ENCODE data around the gene KLF4. TPM values are rescaled to one million over a fixed set of nuclear protein-coding genes. Genes with fewer than 3 reads are reported as not detected.

The KLF4 gene
- total and polyA plus RNA-seq, 2 of the 13 experiments (the other 11 are each of a cell fraction or from before 2014, with no cell fraction given), result 0.20 to 0.37 TPM

DNA sequence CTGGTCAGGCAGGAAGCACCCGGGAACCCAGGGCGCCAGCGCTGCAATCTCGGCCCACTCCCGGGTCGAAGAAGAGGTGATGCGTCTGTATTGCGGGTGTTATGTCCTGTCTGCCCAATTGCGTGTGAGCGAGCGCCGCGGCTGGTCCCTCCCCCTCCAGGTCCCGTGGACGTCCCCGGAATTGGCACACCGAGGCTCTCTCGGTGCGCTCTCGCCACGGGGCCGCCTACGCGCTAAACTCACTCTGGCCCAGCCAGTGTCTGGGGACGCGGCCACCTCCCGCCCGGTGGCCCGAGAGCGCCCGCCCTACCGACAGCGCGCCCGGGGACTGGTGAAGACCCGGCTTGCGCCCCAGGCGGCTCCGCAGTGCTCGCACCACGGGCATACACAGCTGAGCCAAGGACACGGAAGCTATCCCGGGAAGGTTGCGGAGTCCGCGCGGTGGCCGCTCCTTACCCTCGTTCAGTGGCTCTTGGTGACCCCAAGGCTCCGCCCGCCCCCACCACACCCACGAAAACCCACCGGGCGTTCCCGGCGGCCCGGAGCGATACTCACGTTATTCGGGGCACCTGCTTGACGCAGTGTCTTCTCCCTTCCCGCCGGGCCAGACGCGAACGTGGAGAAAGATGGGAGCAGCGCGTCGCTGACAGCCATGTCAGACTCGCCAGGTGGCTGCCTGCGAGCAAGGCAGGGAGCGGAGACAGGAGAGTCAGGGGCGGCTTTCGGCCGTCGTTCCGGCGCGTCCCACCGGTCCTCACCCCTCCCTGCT, 1.0 kb downstream of the KLF4 start:
- Histone ChIP-seq H3K4me1 (ENCODE audit: insufficient read depth, low read length) (peaks cover 16% of the 10 kb centered on the region), H3K36me3 (replicated peaks in 1 of 2; ENCODE audit: control insufficient read depth in 1 of 2, insufficient read depth in 2 of 2, low read length in 2 of 2) (no peaks in the 10 kb centered on the region), H3K27ac (ENCODE audit: extremely low read length, insufficient read depth, low read length) (no peak overlapping the region), H3K4me3 (replicated peaks in 1 of 3; ENCODE audit: insufficient read depth in 1 of 3, low read depth in 2 of 3, low read length in 3 of 3) (peak overlapping the region in 2 of 3 experiments; percentile 20 to 57; a peak in 2 of 6 replicates), H3K79me2 (ENCODE audit: insufficient read depth, low read length) (no peaks in the 10 kb centered on the region), H2AFZ (ENCODE audit: low read length) (no peak overlapping the region), H4K20me1 (ENCODE audit: insufficient read depth, low read length) (no peaks in the 10 kb centered on the region), H3K9me3 (ENCODE audit: low read length) (no peaks in the 10 kb centered on the region), H3K4me2 (ENCODE audit: low read depth, low read length) (peak overlapping the region; percentile 53; the same call in 1 of the 2 replicates), H3K27me3 (ENCODE audit: control insufficient read depth in 1 of 2, insufficient read depth in 2 of 2, low read length in 2 of 2) (peaks cover 0 to 41% of the 10 kb centered on the region in 2 experiments; a peak in 3 of 5 replicates), H3K9ac (ENCODE audit: insufficient read depth, low read depth, low read length) (no peak overlapping the region)
- WGBS (ENCODE audit: low lambda C conversion rate), result 73% methylated on average over 18 of the region's 80 CpGs
- ChIA-PET POLR2A (no interaction called here), CTCF (ENCODE audit: low intra/inter-chr PET ratio, low total read pairs) (no interaction called here)
- peak; percentile 9; the same call in 1 of the 3 replicates for ATAC-seq
- 0 out of 2 replicates have a peak, but pooled peaks have one; percentile 11 for TF ChIP-seq ZNF687 (CRISPR knock-in tag; IDR thresholded peaks at IDR 0.05)
- no peak for TF ChIP-seq THYN1 (CRISPR knock-in tag; IDR thresholded peaks at IDR 0.05; ENCODE audit: borderline replicate concordance, low read depth)
- TF ChIP-seq HCFC1 (IDR thresholded peaks at IDR 0.05; ENCODE audit: low read depth, low read length), result no peak
- TF ChIP-seq KDM2A (CRISPR knock-in tag; IDR thresholded peaks at IDR 0.05; ENCODE audit: borderline replicate concordance, low read depth), result no peak
- no peak for TF ChIP-seq DMTF1 (CRISPR knock-in tag; IDR thresholded peaks at IDR 0.05)
- no peak for TF ChIP-seq ZNF577 (CRISPR knock-in tag; IDR thresholded peaks at IDR 0.05; ENCODE audit: borderline replicate concordance, low read depth)
- TF ChIP-seq SIN3A (IDR thresholded peaks at IDR 0.05; ENCODE audit: borderline replicate concordance, low read depth, low read length), result no peak
- no peak for TF ChIP-seq MZF1 (CRISPR knock-in tag; IDR thresholded peaks at IDR 0.05; ENCODE audit: borderline replicate concordance)
- TF ChIP-seq SOX13 (IDR thresholded peaks at IDR 0.05), result no peak
- no peak for TF ChIP-seq SOX13 (CRISPR knock-in tag; conservative IDR thresholded peaks at IDR 0.05 in 1 of 2, IDR thresholded peaks at IDR 0.05 in 1 of 2)
- peak; percentile 10; the same call in 1 of the 2 replicates for TF ChIP-seq GABPB1 (CRISPR knock-in tag; IDR thresholded peaks at IDR 0.05)
- TF ChIP-seq SRSF1 (optimal IDR thresholded peaks at IDR 0.05; ENCODE audit: low read depth, low read length), result no peak
- intact Hi-C loops (cut with micrococcal nuclease; ENCODE audit: unreplicated experiment) (loop anchor here (2.0 to 10.0 kb wide), 3 partner anchors 16 to 926 kb away; no protein-coding TSS in a partner anchor), in situ Hi-C loops (cut with HindIII; ENCODE audit: extremely low pct_ligation_motif_present, low pct_unique_long_range_greater_than_20kb) (loop anchor here (25.0 kb wide), 2 partner anchors 1074 to 1324 kb away; no protein-coding TSS in a partner anchor)
- BruUV-seq (replicated peaks), result no TSS peak
- DNase-seq (ENCODE audit: low spot score), result no peak
- FAIRE-seq, result no peak

All from HepG2 (cell line).